GM18517 (cell line): ENCODE measurements around the gene PDLIM5.

Experiments
- ATAC-seq: cut with Tn5 transposase; IDR thresholded peaks from one replicate; pipeline ENCODE4 v1.9.1; 2021; ENCODE audit warnings: mild to moderate bottlenecking, moderate library complexity; ENCODE audit not compliant: unreplicated experiment

The PDLIM5 gene

DNA sequence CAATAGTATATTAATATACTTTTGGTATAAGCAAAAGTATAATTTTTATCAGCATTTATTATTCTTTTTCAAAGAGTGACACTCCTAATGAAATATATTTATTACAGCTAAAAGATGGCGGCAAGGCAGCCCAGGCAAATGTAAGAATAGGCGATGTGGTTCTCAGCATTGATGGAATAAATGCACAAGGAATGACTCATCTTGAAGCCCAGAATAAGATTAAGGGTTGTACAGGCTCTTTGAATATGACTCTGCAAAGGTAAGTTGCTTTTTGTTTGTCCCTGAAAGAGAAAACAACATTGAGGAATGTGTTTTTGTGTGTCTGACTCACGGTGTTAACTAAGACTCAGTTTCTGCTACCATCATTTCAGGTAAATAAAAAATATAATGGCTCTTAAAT, 71.9 kb downstream of the PDLIM5 start:
- ATAC-seq, result no peak

GRCh38 chr4:94525993-94526728, 74.4 kb downstream of the PDLIM5 start:
- ATAC-seq, result peak; percentile 80

DNA sequence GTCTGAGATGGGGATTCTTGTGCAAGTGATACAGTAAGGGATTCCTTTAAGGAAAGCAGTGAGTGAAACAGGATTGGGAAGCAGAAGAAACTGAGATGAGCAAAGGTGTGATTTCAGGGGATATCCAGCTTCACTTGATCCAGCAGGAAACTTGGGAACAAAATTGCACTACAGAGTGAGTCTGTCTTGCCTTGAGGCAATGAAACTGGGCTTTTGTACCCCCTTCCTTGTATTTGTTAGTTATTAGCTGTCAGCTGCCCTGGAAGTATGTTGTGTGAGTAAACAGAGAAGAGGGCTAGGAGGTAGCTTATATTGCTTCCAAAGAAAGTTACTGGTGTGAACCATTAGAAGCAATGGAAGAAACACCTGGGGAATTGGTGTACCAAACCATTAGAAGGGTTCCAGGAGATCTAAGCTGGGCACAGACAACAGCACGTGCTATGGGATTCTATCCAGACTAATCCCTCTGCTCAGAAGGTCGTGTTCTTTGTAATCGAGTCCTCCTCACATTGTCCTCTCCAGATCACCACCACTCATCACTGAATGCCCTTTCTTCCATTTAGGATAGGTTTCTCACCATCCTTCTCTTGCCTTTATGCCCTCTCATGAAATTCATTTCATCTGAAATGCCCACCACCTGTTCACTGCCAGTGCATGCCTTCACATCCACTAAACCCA, 76.0 kb downstream of the PDLIM5 start:
- ATAC-seq, result no peak

GRCh38 chr4:94528792-94529451, 77.2 kb downstream of the PDLIM5 start:
- ATAC-seq, result no peak

DNA sequence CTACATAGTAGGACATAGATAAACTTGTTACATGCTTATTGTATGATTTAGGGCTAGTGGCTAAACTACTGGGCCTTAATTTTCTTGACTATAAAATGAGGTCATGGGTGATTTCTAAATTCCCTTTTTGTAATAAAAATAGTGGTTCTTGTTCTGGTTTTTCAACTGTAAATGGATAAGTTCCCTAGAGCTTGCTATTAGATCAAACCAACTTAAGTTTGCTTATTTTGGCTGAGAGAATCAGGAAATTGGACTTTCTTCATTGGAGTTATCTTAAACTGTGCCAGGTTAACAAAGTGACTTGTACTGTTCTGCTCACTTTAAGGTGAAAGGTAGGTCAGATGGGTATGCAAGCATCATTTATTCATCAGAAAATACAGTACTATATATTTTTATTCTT, 78.3 kb downstream of the PDLIM5 start:
- ATAC-seq, result no peak

DNA sequence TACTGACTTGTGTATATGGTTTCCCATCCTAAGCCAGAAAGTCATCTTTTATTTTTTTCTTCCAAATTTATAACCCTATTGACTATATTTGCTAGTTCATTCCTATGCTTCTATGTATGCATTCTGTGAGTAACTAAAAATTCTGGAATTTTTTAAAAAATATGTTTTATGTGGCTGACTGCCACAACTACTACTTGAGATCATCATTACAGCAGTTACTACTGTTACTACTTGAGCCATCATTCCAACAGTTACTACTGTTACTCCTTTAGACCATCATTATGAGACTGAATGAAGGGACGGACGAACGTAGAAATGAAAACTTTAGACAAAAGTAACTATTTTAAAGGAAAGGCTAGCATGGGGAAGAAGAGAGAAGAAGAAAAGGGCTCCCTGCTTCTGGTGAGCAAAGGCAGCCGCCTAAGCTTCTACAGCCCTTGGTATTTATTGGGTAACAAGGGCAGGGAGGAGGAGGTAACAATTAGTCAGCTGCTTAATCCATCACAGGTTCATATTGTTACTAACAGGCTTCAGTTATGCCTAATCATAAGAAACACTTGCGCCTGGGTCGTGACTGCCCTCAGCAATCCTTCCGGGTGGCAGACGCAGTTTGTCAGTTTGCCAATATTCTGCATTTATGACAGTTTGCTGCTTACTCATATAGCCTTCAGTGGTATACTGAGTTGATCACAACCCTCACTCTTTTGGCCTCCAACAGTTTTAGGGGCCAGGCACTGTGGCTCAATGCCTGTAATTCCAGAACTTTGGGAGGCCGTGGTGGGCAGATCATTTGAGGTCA, 80.4 kb downstream of the PDLIM5 start:
- ATAC-seq, result no peak

DNA sequence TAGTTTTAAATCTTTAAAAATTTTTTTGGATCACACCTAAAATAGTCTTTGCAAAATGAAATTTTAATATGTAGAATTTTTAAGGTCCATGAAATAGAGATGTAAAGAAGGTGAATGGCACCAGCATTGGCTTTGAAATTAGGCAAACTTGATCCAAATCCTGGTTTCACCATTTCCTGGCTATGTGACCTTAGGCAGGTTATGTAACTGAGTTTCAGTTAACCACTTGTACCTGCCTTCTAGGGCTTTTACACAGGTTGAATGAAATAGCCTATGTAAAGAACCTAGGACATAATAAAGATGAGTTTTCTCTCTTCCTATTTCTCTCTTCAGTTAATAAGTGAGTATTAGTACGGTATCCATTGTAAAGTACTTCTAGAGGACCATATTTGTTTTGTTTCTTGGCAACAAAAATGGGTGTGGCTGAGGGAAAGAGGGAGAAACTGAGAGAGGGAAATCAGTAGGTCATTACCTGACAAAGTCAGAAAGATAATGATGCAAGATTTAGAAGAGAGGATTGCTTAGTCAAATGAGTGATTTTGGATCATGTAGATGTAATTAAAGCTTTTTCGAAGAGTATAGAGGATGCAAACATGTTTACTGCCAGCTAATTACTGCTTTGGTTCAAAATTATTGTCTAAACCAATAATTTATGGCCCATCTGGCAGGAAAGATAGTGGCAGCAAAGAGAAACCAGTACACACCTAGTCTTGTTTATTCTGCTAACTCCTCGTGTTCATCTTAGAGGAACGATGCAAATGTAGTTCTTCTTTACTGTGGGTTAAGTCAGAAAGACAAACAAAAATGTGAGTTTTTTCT, 81.9 kb downstream of the PDLIM5 start:
- ATAC-seq, result no peak

DNA sequence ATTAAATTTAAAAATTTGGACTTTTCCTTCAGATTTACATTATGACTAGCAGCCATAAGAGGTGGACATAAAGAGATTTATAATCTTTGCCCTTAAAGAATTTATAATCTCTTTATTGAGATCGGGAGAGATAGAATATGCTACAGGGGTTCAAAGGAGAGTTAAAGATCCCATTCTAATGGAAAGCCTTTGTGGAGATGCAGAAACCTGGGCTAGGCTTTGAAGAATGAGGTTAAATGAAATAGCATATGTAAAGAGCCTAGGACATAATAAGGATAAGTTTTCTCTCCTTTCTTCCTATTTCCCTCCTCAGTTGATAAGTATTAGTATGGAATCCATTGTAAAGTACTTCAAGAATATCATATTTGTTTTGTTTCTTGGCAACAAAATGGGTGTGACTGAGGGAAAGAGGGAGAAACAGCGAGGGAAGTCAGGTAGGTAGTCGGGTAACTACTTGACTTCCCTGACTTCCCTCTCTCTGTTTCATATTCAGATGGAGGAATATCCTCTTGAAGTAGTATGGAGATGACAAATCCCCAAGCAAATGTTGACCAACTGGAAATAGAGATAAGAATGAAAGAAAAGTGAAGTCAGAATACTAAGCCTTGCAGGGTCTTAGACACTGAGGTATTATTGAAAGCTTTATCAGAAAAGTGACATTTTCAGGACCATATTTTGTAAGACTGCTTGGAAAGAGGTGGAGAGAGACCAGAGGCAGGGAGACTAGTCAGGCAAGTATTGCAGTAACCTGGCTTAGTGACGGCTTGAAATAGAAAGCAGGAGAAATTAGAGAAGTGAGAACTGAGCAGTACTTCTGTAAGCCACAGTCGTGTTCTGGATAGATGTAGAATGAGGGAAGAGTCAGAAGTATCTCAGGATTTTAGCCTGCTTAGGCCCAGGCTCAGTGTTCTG, 82.9 kb downstream of the PDLIM5 start:
- ATAC-seq, result peak; percentile 96

DNA sequence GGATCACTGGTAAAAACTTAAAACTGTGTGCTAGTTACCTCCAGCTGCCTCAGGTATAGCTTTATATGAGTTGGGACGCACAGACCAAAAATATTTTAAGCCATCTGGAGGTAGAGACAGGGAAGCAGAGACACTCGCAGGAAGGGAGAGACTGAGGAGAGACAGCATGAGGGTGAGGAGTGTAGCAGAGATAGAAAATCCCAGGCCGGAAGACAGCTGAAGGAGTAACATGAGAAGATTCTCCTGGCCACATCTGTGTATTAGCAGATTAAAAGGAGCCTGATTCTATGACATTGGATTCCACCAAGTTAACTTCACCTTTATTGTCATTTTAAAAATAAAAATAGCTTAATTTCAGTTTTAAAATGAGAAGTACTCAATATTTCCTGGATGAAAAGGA, 84.3 kb downstream of the PDLIM5 start:
- no peak for ATAC-seq

GRCh38 chr4:94536649-94537469, 85.1 kb downstream of the PDLIM5 start:
- ATAC-seq, result no peak

DNA sequence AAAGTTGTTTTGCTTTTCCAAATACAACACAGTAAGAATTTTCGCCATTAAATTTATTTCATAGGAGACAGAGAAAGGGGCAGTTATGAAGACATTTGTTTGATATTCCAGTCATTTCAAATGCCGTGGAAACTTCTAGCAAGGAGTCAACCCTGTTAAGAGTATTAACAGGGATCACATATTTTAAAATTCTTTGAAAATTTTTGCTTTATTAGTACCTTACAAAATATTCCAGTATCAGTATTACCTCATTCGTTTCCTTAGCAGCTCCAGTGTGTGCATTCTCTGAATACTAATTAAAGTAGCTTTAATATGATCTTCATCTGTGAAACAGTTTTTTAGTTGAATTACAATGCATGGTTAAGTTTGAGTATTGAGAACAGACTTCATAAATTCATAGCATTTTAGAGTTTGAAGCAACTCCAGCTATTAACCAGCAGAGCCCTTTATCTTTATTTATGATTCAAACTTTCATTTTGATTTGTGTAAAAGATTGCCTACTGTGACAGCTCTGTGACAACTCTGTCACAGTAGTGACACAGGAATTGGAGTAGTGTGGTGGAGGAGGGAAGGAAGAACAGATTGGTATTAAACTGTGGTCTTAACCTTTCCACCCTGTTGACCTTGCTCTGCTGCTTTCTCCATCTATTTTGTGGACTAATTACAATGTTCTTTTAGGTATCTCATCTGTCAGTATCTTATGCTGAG, 86.3 kb downstream of the PDLIM5 start:
- no peak for ATAC-seq

GRCh38 chr4:94540476-94540875, 88.7 kb downstream of the PDLIM5 start:
- no peak for ATAC-seq

DNA sequence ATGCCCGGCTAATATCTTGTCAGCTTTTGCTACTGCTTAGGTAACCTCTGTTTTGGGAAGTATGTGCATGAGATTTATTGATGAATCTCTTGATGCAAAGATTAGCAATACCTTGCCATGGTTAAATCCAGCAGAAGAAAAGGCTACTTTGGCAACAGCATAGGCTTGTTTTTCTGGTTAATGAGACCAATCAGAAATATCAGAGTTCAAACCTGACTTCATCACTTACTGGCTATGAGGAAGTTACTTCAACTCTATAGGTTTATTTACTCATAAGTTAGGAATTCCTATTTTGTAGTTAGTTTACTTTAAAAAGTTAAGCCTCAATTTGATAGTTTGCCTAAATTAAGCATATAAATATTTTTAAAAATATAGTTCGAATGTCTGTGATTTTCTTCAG, 93.1 kb downstream of the PDLIM5 start:
- ATAC-seq, result no peak

DNA sequence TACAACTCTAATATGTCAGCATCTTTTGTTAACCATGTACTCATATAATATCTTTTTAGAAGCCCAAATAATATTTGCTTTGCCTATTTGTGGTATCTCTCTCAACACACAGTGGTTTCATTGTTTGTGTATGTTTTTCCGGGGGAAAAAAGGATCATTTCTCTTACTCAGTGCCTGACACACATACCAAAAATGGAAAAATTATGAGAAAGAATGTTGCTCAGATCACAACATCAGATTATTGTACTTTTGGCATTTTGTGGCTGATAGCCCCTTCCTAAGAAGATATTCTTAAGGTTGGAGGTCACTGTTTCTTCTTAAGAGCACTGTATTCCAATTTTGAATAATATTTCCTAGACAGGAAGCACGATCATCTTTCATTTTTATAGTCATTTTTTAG, 93.6 kb downstream of the PDLIM5 start:
- ATAC-seq, result no peak

GRCh38 chr4:94546949-94547348, 95.2 kb downstream of the PDLIM5 start:
- ATAC-seq, result no peak

DNA sequence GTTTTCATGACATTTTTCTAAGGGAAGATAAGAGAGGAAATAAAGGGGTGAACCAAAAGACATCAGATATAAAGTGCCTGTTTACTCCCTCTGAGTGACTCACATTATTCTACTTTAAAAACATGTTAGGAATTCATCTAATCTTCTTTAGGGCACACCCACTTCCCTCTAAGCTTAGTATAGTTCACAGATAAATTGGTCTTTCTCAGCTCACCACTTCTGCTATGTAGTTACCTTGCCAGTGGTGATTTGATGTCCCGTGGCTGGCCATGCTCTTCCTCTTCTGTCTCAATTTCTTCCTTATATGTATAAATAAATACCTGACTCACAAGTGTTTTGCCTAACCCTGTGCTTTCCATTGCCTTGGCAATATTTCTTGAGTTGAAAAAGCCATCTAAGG, 96.8 kb downstream of the PDLIM5 start:
- no peak for ATAC-seq

GRCh38 chr4:94550352-94550751, 98.6 kb downstream of the PDLIM5 start:
- ATAC-seq, result no peak

- no peak for ATAC-seq
These were observed 99.1 kb downstream of the PDLIM5 start for GRCh38 chr4:94550851-94551250.
